Femur (tissue), 1 donor: ENCODE data around the gene FAM240B.

ENCODE experiments used
- DNase-seq: peaks from one replicate; pipeline ENCODE4 v3.0.0-alpha.2; 2017

Gene FAM240B

GRCh38 chr9:38720083-38720745, at the start of gene FAM240B:
Gene FAM240B (minus strand): TSS chr9:38720133. CDS start chr9:38703999, 16,134 bp downstream.
- no peak for DNase-seq

DNA sequence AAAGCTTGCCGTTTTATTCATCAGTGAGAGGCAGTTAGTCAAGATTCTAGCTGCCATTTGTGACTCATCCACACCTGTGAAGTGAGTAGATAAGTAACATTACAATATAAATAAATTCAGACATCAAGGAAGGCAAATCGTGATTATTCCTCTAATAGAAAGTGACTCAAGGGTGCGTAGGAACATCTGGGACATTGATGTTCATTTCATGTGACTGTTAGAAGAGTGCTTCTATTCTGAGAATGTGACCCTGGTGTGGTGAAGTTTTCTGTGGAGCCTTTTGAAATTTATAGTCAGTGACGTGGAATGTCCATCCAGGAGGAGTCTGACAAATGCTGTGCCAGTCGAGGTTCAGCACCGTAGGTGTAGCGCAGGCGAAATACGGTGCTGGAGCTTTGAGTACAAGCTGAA, 48.4 kb upstream of the FAM240B start:
- DNase-seq = no peak

DNA sequence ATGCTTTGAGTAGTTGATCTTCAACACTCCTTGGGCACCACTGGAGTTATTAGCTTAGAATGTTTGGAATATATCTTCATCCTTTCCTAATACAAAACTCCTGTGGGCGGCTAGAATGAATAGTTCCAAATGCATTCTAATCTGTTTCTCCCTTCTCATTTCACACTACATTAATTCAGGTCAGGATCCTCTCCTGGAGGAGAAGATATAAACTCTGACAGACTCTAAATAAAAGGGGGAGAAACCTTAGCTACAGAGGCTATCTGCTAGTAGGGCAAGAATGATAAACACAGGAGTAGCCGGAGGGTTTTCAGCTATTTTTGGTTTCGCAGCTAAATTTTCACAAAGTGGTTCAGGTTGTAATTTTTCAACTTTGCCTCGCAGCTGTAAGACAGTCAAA, 45.2 kb upstream of the FAM240B start:
- no peak for DNase-seq

DNA sequence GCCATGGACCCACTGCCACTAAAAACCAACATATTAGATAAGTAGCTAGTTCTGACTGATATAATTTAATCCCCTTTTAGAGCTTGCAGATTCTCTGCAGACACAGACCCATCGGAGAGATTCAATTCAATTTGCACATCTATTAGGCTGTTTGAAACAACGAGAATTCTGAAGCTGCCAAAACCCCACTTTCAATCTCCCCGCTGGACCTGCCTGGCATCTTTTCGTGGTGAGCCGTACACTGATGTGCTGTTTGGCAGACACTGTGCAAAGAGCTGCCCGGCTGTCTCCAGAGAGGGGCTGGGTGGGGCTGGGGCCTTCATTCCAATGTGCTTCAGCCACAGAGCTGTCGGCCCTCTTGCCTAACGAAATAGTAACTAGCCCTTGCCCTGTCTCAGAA, 42.1 kb upstream of the FAM240B start:
- no peak for DNase-seq

DNA sequence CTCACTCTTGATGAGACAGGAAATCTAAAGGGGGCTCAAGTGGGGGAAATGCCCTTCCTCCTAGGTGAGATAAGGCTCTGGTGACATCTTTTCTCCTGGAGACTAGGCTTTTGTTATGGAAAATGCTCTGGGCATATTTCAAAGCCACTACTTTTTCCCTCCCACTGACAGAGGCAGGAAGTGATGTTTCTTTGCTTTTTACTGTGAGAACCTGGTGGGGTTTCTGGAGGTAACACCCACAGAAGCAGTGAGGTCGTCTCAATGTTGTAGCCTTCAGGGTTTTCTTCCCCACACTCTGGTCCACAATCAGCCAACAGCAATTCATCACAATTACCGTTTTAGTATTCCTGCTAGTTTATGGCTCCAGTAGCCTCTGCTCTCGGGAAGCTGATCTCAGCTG, 41.4 kb upstream of the FAM240B start:
- DNase-seq = no peak

- DNase-seq = no peak
These were observed 36.8 kb upstream of the FAM240B start for GRCh38 chr9:38756702-38757101.

GRCh38 chr9:38747941-38748340, 28.0 kb upstream of the FAM240B start:
- DNase-seq = no peak

DNA sequence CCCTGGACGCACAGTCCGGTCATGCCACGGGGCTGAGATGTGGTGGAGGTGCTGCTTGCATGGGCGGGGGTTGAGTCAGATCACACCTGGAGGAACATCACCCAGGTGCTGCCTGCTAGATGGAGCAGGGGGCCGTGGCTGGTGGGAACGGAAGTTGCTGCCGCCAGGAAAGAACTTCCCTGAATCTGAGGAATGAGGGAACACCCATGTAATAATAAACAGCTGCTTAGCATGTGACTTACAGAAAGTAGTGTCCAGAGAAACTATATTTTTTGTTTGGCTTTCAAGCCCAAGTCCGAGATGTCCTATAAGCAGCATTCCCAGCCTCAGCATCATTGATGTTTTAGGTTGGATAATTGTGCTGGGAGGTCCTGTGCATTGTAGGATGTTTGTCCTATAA, 27.1 kb upstream of the FAM240B start:
- DNase-seq = no peak

GRCh38 chr9:38746303-38746702, 26.4 kb upstream of the FAM240B start:
- DNase-seq = no peak

GRCh38 chr9:38744484-38744883, 24.6 kb upstream of the FAM240B start:
- no peak for DNase-seq

GRCh38 chr9:38737246-38737645, 17.3 kb upstream of the FAM240B start:
- no peak for DNase-seq

DNA sequence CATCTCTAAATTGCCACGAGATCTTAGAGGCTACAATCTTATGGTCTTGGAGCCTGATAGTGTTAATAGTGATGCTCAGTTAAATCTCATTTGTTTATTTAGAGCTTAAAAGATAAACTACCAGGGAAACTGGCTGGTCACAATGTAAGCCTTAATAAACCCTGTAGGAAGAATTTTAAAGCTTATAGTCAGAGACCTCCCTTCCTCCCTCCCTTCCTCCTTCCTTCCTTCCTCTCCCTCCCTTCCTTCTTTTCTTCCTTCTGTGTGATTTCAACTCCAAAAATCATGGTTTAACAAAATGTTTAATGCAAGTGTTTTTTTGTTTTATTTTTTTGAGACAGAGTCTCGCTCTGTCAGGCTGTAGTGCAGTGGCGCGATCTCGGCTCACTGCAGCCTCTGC, 14.9 kb upstream of the FAM240B start:
- no peak for DNase-seq

GRCh38 chr9:38733503-38733902, 13.6 kb upstream of the FAM240B start:
- DNase-seq = no peak

GRCh38 chr9:38732885-38733284, 13.0 kb upstream of the FAM240B start:
- no peak for DNase-seq

DNA sequence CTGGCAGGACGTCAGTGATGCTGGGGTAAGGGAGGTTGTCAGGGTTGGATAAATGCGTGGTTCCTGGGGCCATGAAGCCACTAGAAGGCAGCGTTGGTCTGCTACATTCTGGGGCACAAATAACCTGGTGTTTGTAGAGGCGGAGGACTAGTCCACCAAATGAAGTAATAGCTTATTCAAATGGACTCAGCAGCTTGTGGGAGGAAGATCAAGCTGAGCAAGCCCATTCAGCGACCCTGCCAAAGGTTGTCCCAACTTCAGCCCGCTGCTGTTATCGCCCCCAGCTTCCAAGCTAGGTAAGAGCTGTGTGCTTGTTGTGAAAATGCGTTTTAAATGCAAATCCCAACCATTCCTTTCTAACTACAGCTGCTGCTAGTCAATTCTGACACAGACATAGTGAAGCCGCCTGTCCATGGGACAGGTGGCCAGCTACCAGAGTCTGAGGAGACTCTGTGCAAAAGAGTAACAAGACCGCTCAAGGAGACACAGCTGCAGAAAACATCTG, 7.6 kb upstream of the FAM240B start:
- DNase-seq = peak; percentile 28

DNA sequence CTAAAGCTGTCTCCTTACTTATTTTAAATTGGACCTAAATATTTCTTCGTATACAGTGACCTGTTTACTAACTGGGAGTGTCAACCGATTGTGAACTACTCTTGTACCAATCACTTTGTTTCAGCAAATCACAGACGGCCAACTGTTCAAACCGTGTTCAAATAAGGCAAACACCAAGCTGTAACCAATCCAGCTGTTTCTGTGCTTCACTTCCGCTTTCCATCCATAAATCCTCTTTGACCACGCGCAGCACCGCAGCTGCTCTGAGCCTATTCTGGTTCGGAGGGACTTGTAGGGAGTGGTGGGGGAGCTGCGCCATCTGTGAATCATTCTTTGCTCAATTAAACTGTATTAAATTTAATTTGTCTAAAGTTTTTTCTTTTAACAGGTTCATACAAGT, 4.8 kb upstream of the FAM240B start:
- no peak for DNase-seq

- DNase-seq = no peak
These were observed 1.8 kb downstream of the FAM240B start for GRCh38 chr9:38718148-38718547.

- DNase-seq = no peak
These were observed 4.2 kb downstream of the FAM240B start for GRCh38 chr9:38715684-38716083.

GRCh38 chr9:38713426-38713825, 6.5 kb downstream of the FAM240B start:
- no peak for DNase-seq

- DNase-seq = no peak
These were observed 11.2 kb downstream of the FAM240B start for GRCh38 chr9:38708759-38709158.

- DNase-seq = no peak
These were observed 11.9 kb downstream of the FAM240B start for GRCh38 chr9:38707885-38708637.

DNA sequence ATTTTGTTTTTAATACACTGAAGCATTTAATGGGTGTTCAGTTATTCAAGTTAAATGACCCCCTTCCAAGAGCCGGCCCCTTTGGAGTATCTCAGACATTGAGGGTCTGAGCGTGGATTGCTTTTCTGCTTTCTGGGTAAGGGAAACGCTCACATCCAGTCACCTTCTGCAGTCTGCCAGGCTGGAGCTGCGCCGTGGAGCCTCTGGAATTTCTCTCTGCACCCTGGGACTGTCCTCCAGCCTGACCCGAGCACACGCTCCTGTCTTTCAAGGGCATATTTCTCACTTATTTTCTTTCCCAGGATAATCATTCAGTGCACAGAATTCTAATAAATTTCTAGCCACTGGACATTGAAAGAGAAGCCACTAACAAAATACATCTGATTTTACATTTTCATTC, 13.4 kb downstream of the FAM240B start:
- no peak for DNase-seq

GRCh38 chr9:38705917-38706316, 14.0 kb downstream of the FAM240B start:
- no peak for DNase-seq

DNA sequence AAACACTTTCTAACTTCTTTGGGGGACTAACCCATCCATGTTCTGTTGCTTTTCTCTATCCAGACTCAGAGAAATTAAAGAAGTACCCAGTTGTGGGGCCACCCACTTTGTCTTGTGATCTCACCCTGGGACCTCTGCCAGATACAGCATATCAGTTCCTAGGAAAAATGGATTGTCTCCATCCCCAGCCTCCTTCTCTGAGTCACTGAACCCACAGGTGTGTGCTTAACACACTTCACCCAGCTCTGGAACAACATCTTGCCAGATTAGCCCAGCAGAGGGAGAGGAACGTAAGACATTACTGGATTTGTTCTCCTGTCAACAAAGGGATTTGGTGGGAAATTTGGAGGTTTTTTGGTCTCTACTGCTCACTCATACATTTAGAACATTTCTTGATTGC, 19.2 kb downstream of the FAM240B start:
- no peak for DNase-seq

- DNase-seq = no peak
These were observed 20.6 kb downstream of the FAM240B start for GRCh38 chr9:38699337-38699736.
